Hepatocyte (in vitro differentiated cells): ENCODE results near the gene MPDZ. TPM values are rescaled to one million over a fixed set of nuclear protein-coding genes. Genes with fewer than 3 reads are reported as not detected.

Source experiments
- DNase-seq: peaks from one replicate; pipeline ENCODE4 v3.0.0-alpha.2; 2016; ENCODE audit warnings: low spot score
- H2AFZ ChIP-seq: fragments of 200-600 bp; sonication (generic); 2 replicates; pipeline ENCODE4 v1.6.0; 2016; ENCODE audit warnings: antibody characterized with exemption, mild to moderate bottlenecking
- H3K27ac ChIP-seq: fragments of 200-600 bp; sonication (generic); 2 replicates; pipeline ENCODE4 v1.5.1; 2016; ENCODE audit warnings: mild to moderate bottlenecking
- H3K27me3 ChIP-seq: fragments of 200-600 bp; sonication (generic); 2 replicates; pipeline ENCODE4 v1.6.1; 2016
- H3K36me3 ChIP-seq: fragments of 200-600 bp; sonication (generic); replicated peaks from 2 replicates; pipeline ENCODE4 v1.5.1; 2016; ENCODE audit warnings: low read depth; ENCODE audit not compliant: insufficient read depth
- H3K4me1 ChIP-seq: fragments of 200-600 bp; sonication (generic); 2 replicates; pipeline ENCODE4 v1.5.1; 2016; ENCODE audit warnings: mild to moderate bottlenecking, moderate library complexity; ENCODE audit not compliant: insufficient read depth
- H3K4me2 ChIP-seq: fragments of 200-600 bp; sonication (generic); 2 replicates; pipeline ENCODE4 v1.6.0; 2016
- H3K4me3 ChIP-seq: fragments of 200-600 bp; sonication (generic); 2 replicates; pipeline ENCODE4 v1.5.1; 2016; ENCODE audit warnings: mild to moderate bottlenecking
- H3K79me2 ChIP-seq: fragments of 200-600 bp; sonication (generic); 2 replicates; pipeline ENCODE4 v1.6.0; 2017; ENCODE audit warnings: mild to moderate bottlenecking
- H3K9me2 ChIP-seq: fragments of 200-600 bp; sonication (generic); replicated peaks from 2 replicates; pipeline ENCODE4 v1.6.0; 2017; ENCODE audit warnings: mild to moderate bottlenecking; ENCODE audit not compliant: insufficient read depth
- H3K9me3 ChIP-seq: fragments of 200-600 bp; sonication (generic); 2 replicates; pipeline ENCODE4 v1.5.1; 2016; ENCODE audit warnings: low read depth, mild to moderate bottlenecking
- H4K20me1 ChIP-seq: fragments of 200-600 bp; sonication (generic); 2 replicates; pipeline ENCODE4 v1.6.0; 2016; ENCODE audit warnings: mild to moderate bottlenecking; ENCODE audit not compliant: insufficient read depth, poor library complexity, severe bottlenecking
- EZH2 ChIP-seq: fragments of 200-600 bp; sonication (generic); IDR thresholded peaks from 2 replicates; pipeline ENCODE4 v1.6.1; 2016; ENCODE audit warnings: antibody characterized with exemption, mild to moderate bottlenecking, borderline replicate concordance
- EZH2phosphoT487 ChIP-seq: fragments of 200-600 bp; sonication (generic); IDR thresholded peaks from one replicate; pipeline ENCODE4 v1.6.1; 2018; ENCODE audit warnings: antibody characterized with exemption, mild to moderate bottlenecking, low read depth, moderate library complexity; ENCODE audit not compliant: unreplicated experiment, severe bottlenecking
- WGBS: methylation state at CpG from one replicate; pipeline ENCODE4 v1.1.6; 2016; ENCODE audit warnings: low lambda C conversion rate; ENCODE audit errors: missing lambda C conversion rate; 5-methylcytosine and 5-hydroxymethylcytosine counted together
- polyA plus RNA-seq: library from polyadenylated mRNA; unstranded; fragments of >200 nt; fragmentation: Nextera tagmentation; extraction: Ambion mirVana; gene quantifications from 2 replicates; pipeline ENCODE4 v1.2.1, GENCODE V29; 2016
- total RNA-seq: library from RNA; depleted of rRNA; stranded (reverse); fragments of >200 nt; gene quantifications from 2 replicates; pipeline ENCODE4 v1.2.3, GENCODE V29; 2014
- TF ChIP-seq, protein P1 (sequence below): fragments of 200-600 bp; sonication (generic); IDR thresholded peaks from 2 replicates; pipeline ENCODE4 v1.5.1; 2016; ENCODE audit warnings: antibody characterized with exemption, mild to moderate bottlenecking; ENCODE audit not compliant: poor library complexity

The MPDZ gene
- total and polyA plus RNA-seq, 2 experiments from 2014 or later, result 16.7 to 45.5 TPM

GRCh38 chr9:13064676-13065075 lies 214.8 kb downstream of the MPDZ start:
- Histone ChIP-seq H3K27ac (no peak overlapping the region), H3K79me2 (no peaks in the 10 kb centered on the region), H3K36me3 (no peaks in the 10 kb centered on the region), H3K4me2 (no peak overlapping the region), H3K9me2 (no peaks in the 10 kb centered on the region), H4K20me1 (no peaks in the 10 kb centered on the region), H3K9me3 (no peaks in the 10 kb centered on the region), H2AFZ (no peak overlapping the region), H3K4me1 (no peaks in the 10 kb centered on the region), H3K27me3 (no peaks in the 10 kb centered on the region), H3K4me3 (no peak overlapping the region)
- WGBS, result 52% methylated on average over 1 of the region's 1 CpG
- DNase-seq, result no peak
- TF ChIP-seq, protein P1, sequence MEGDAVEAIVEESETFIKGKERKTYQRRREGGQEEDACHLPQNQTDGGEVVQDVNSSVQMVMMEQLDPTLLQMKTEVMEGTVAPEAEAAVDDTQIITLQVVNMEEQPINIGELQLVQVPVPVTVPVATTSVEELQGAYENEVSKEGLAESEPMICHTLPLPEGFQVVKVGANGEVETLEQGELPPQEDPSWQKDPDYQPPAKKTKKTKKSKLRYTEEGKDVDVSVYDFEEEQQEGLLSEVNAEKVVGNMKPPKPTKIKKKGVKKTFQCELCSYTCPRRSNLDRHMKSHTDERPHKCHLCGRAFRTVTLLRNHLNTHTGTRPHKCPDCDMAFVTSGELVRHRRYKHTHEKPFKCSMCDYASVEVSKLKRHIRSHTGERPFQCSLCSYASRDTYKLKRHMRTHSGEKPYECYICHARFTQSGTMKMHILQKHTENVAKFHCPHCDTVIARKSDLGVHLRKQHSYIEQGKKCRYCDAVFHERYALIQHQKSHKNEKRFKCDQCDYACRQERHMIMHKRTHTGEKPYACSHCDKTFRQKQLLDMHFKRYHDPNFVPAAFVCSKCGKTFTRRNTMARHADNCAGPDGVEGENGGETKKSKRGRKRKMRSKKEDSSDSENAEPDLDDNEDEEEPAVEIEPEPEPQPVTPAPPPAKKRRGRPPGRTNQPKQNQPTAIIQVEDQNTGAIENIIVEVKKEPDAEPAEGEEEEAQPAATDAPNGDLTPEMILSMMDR, result no peak
- TF ChIP-seq EZH2 (no peak), EZH2phosphoT487 (no peak)

GRCh38 chr9:13063880-13064459 lies 215.5 kb downstream of the MPDZ start:
- Histone ChIP-seq H3K4me1 (no peaks in the 10 kb centered on the region), H3K79me2 (no peaks in the 10 kb centered on the region), H3K27me3 (no peaks in the 10 kb centered on the region), H3K36me3 (no peaks in the 10 kb centered on the region), H3K4me2 (no peak overlapping the region), H3K27ac (no peak overlapping the region), H3K9me3 (no peaks in the 10 kb centered on the region), H2AFZ (no peak overlapping the region), H4K20me1 (no peaks in the 10 kb centered on the region), H3K4me3 (no peak overlapping the region), H3K9me2 (no peaks in the 10 kb centered on the region)
- TF ChIP-seq EZH2phosphoT487 (no peak), EZH2 (no peak)
- TF ChIP-seq, protein P1, result no peak
- no peak for DNase-seq

GRCh38 chr9:13061390-13061789 lies 218.1 kb downstream of the MPDZ start:
- no peak overlapping the region for H3K4me2 ChIP-seq
- no peaks in the 10 kb centered on the region for H3K9me3 ChIP-seq
- H4K20me1 ChIP-seq, result no peaks in the 10 kb centered on the region
- H3K27ac ChIP-seq, result no peak overlapping the region
- no peaks in the 10 kb centered on the region for H3K4me1 ChIP-seq
- no peaks in the 10 kb centered on the region for H3K79me2 ChIP-seq
- WGBS, result 75% methylated on average over 3 of the region's 3 CpGs
- H3K9me2 ChIP-seq, result no peaks in the 10 kb centered on the region
- H2AFZ ChIP-seq, result no peak overlapping the region
- H3K4me3 ChIP-seq, result no peak overlapping the region
- no peak for TF ChIP-seq EZH2
- TF ChIP-seq, protein P1, result no peak
- TF ChIP-seq EZH2phosphoT487, result no peak
- H3K27me3 ChIP-seq, result no peaks in the 10 kb centered on the region
- no peaks in the 10 kb centered on the region for H3K36me3 ChIP-seq
- no peak for DNase-seq
